ENCODE results near the gene CNPY3. TPM values are rescaled to one million over a fixed set of nuclear protein-coding genes. Genes with fewer than 3 reads are reported as not detected.
A peak's percentile ranks its signal among the peaks of the same experiment; 100 is the strongest.
"Not testable (repeated sequence)": the region's sequence is repeated elsewhere in the genome, so short reads cannot be mapped to it uniquely, and the experiment has no call there.

The CNPY3 gene
- total RNA-seq, 4 donors from 2014 or later = 23.3 to 37.9 (median 36.8) TPM

DNA sequence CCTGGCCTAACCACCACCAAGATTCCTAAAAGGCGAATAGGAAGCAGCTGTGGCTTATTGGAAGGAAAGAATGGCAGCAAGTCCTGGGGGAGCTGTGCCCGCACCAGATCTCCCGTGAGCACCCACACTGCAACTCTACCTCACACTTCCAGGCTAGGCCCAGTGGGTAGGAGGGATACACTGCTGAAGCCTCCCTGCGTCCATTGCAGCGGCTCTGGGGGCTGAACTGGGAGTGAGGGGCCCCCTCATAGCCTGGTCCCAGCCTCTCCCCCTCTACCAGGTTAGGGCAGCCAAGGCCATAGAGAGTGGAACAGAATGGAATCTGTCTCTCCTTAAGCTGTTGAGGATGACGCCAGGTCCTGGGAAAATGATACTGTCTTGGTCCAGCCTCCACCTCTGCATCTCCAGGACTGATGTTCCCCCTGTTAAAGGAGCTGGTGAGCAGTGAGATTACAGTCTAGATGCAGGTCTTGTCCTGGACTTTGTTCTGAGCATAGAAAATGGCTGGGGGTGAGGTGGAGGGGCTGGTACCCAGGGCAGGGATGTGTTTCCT lies 11.3 kb downstream of the CNPY3 start:
- TF ChIP-seq EP300 (IDR thresholded peaks at IDR 0.05) (no peak), POLR2A (IDR thresholded peaks at IDR 0.05) (no peak), POLR2AphosphoS5 (IDR thresholded peaks at IDR 0.05) (no peak), CTCF (IDR thresholded peaks at IDR 0.05) (no peak)
- Histone ChIP-seq H3K27ac (no peak overlapping the region), H3K27me3 (no peaks in the 10 kb centered on the region), H3K36me3 (peaks cover 0 to 95% of the 10 kb centered on the region in 2 donors), H3K4me3 (no peak overlapping the region), H3K9me3 (no peaks in the 10 kb centered on the region), H3K4me1 (no peaks in the 10 kb centered on the region)
- ATAC-seq = no peak
- WGBS, 2 donors (ENCODE audit: low coverage in 1 of 2) = 80 to 100% methylated on average over 1 to 3 of the region's 6 CpGs

DNA sequence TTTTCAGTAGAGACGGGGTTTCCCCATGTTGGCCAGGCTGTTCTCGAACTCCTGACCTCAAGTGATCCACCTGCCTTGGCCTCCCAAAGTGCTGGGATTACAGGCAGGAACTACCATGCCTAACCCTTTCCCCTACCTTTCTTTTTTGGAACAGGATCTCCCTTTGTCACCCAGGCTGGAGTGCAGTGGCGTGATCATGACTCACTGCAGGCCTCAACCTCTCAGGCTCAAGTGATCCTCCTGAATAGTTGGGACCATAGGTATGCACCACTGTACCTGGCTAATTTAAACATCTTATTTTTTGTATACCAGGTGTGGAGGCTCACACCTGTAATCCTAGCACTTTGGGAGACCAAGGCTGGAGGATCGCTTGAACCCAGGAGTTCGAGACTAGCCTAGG lies 12.1 kb downstream of the CNPY3 start:
- not testable (repeated sequence) for H3K9me3 ChIP-seq, H3K27ac ChIP-seq, H3K4me1 ChIP-seq, ATAC-seq, H3K27me3 ChIP-seq, H3K4me3 ChIP-seq
- WGBS, 2 donors (ENCODE audit: low coverage in 1 of 2) = 94 to 100% methylated on average over 2 to 4 of the region's 5 CpGs
- peaks cover 0 to 94% of the 10 kb centered on the region in 2 donors for H3K36me3 ChIP-seq

- Histone ChIP-seq H3K9me3 (no peaks in the 10 kb centered on the region), H3K27ac (no peak overlapping the region), H3K4me1 (no peaks in the 10 kb centered on the region), H3K36me3 (peaks cover 0 to 83% of the 10 kb centered on the region in 2 donors), H3K27me3 (no peaks in the 10 kb centered on the region), H3K4me3 (no peak overlapping the region)
- 40 to 90% methylated on average over 1 to 3 of the region's 7 CpGs for WGBS, 2 donors (ENCODE audit: low coverage in 1 of 2)
- ATAC-seq = no peak
- TF ChIP-seq EP300 (IDR thresholded peaks at IDR 0.05) = no peak
- no peak for TF ChIP-seq POLR2AphosphoS5 (IDR thresholded peaks at IDR 0.05)
- no peak for TF ChIP-seq CTCF (IDR thresholded peaks at IDR 0.05)
- TF ChIP-seq POLR2A (IDR thresholded peaks at IDR 0.05) = no peak
Measured at GRCh38 chr6:42942444-42942843, 13.2 kb downstream of the CNPY3 start.

DNA sequence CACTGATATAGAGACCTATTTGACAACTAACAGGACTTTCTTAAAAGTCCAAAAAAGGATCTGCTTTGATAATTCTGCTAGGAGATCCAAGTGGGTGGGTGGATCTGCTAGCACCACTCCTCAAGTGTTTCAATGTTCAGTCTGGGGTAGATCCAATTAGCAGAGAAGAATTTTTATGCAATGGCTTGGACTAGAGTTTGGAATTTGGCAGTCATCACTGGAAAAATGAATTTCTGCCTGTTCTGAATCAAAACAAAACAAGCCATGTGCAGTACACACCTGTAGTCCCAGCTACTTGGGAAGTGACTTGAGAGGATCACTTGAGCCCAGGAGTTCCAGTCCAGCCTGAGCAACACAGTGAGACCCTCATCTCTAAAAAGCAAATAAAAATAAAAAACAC lies 18.7 kb downstream of the CNPY3 start:
- no peaks in the 10 kb centered on the region for H3K27me3 ChIP-seq
- ATAC-seq = peak; percentile 82
- H3K4me3 ChIP-seq = no peak overlapping the region
- TF ChIP-seq CTCF (IDR thresholded peaks at IDR 0.05) = no peak
- no peak for TF ChIP-seq EP300 (IDR thresholded peaks at IDR 0.05)
- H3K4me1 ChIP-seq = peaks cover 0 to 10% (median 0%) of the 10 kb centered on the region in 3 donors
- H3K27ac ChIP-seq = peak overlapping the region in 3 of 4 donors; percentile 21 to 39 (median 35)
- H3K9me3 ChIP-seq = no peaks in the 10 kb centered on the region
- peaks cover 0 to 29% of the 10 kb centered on the region in 2 donors for H3K36me3 ChIP-seq

- Histone ChIP-seq H3K9me3 (no peaks in the 10 kb centered on the region), H3K27me3 (no peaks in the 10 kb centered on the region), H3K27ac (no peak overlapping the region), H3K4me3 (no peak overlapping the region), H3K4me1 (peaks cover 0 to 10% (median 0%) of the 10 kb centered on the region in 3 donors), H3K36me3 (no peaks in the 10 kb centered on the region)
- ATAC-seq = no peak
- WGBS, 2 donors (ENCODE audit: low coverage in 1 of 2) = 84 to 100% methylated on average over 1 to 4 of the region's 4 CpGs
- no peak for TF ChIP-seq EP300 (IDR thresholded peaks at IDR 0.05)
- TF ChIP-seq CTCF (IDR thresholded peaks at IDR 0.05) = no peak
- TF ChIP-seq POLR2AphosphoS5 (IDR thresholded peaks at IDR 0.05) = no peak
- no peak for TF ChIP-seq POLR2A (IDR thresholded peaks at IDR 0.05)
Measured at GRCh38 chr6:42952389-42952788, 23.1 kb downstream of the CNPY3 start.

DNA sequence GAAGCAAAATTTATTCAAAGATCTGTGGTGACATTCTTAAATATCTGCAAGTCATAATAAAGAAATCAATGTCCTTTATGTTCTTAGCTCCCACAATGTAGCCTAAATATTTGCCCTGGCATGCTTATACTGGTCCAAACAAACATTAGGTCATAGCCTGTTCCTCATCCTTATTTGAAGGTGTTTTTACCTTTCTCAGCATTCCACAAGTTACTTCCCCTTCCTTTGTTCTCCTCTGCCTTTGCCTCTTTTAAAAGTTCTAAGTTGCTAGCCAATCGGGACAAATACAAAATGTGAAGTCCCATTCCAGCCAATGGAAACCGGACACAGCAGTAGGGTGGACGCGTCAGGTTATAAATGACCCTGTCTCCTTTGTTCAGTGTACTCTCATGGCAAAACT lies 25.1 kb downstream of the CNPY3 start:
- H3K4me3 ChIP-seq, H3K27ac ChIP-seq, ATAC-seq, H3K9me3 ChIP-seq, H3K36me3 ChIP-seq, H3K4me1 ChIP-seq, H3K27me3 ChIP-seq: not testable (repeated sequence)
- 86 to 90% methylated on average over 2 to 4 of the region's 4 CpGs for WGBS, 2 donors (ENCODE audit: low coverage in 1 of 2)

Measured in gastroesophageal sphincter (tissue), 4 donors.